ENCODE data around the gene NFIA.
A peak's percentile ranks its signal among the peaks of the same experiment; 100 is the strongest.

The NFIA gene

GRCh38 chr1:61289232-61290098 is 207.1 kb downstream of the NFIA start:
- no peaks in the 10 kb centered on the region for H3K27me3 ChIP-seq (replicated peaks)
- no peak overlapping the region for H3K4me3 ChIP-seq (ENCODE audit: low read depth, low read length)
- DNase-seq, result no peak
- H3K36me3 ChIP-seq (replicated peaks), result no peaks in the 10 kb centered on the region
- H3K27ac ChIP-seq, result no peak overlapping the region
- in situ Hi-C loops (cut with HindIII; ENCODE audit: low pct_ligation_motif_present, low sequenced_read_pairs), result no loop called here
- no peak for TF ChIP-seq CTCF (IDR thresholded peaks at IDR 0.05; ENCODE audit: low read depth, low read length, missing control alignments)

GRCh38 chr1:61290525-61290924 is 208.2 kb downstream of the NFIA start:
- no peak for DNase-seq
- no peak for TF ChIP-seq CTCF (IDR thresholded peaks at IDR 0.05; ENCODE audit: low read depth, low read length, missing control alignments)
- Histone ChIP-seq H3K27ac (no peak overlapping the region), H3K4me3 (ENCODE audit: low read depth, low read length) (no peak overlapping the region), H3K36me3 (replicated peaks) (no peaks in the 10 kb centered on the region), H3K27me3 (replicated peaks) (no peaks in the 10 kb centered on the region)
- in situ Hi-C loops (cut with HindIII; ENCODE audit: low pct_ligation_motif_present, low sequenced_read_pairs), result no loop called here

GRCh38 chr1:61293197-61293596 is 210.8 kb downstream of the NFIA start:
- in situ Hi-C loops (cut with HindIII; ENCODE audit: low pct_ligation_motif_present, low sequenced_read_pairs), result no loop called here
- no peak for TF ChIP-seq CTCF (IDR thresholded peaks at IDR 0.05; ENCODE audit: low read depth, low read length, missing control alignments)
- peak; percentile 70 for DNase-seq
- Histone ChIP-seq H3K4me3 (ENCODE audit: low read depth, low read length) (no peak overlapping the region), H3K27ac (no peak overlapping the region), H3K36me3 (replicated peaks) (no peaks in the 10 kb centered on the region), H3K27me3 (replicated peaks) (no peaks in the 10 kb centered on the region)

GRCh38 chr1:61293986-61294504 is 211.7 kb downstream of the NFIA start:
- Histone ChIP-seq H3K27ac (no peak overlapping the region), H3K4me3 (ENCODE audit: low read depth, low read length) (no peak overlapping the region), H3K36me3 (replicated peaks) (no peaks in the 10 kb centered on the region), H3K27me3 (replicated peaks) (no peaks in the 10 kb centered on the region)
- in situ Hi-C loops (cut with HindIII; ENCODE audit: low pct_ligation_motif_present, low sequenced_read_pairs), result no loop called here
- no peak for TF ChIP-seq CTCF (IDR thresholded peaks at IDR 0.05; ENCODE audit: low read depth, low read length, missing control alignments)
- peak; percentile 22 for DNase-seq

- Histone ChIP-seq H3K36me3 (replicated peaks) (no peaks in the 10 kb centered on the region), H3K27ac (no peak overlapping the region), H3K4me3 (ENCODE audit: low read depth, low read length) (no peak overlapping the region), H3K27me3 (replicated peaks) (no peaks in the 10 kb centered on the region)
- no peak for TF ChIP-seq CTCF (IDR thresholded peaks at IDR 0.05; ENCODE audit: low read depth, low read length, missing control alignments)
- in situ Hi-C loops (cut with HindIII; ENCODE audit: low pct_ligation_motif_present, low sequenced_read_pairs), result no loop called here
- no peak for DNase-seq
Measured at GRCh38 chr1:61294930-61295329, 212.6 kb downstream of the NFIA start.
